ENCODE measurements around the gene KCTD6.
A peak's percentile ranks its signal among the peaks of the same experiment; 100 is the strongest.

KCTD6 gene

DNA sequence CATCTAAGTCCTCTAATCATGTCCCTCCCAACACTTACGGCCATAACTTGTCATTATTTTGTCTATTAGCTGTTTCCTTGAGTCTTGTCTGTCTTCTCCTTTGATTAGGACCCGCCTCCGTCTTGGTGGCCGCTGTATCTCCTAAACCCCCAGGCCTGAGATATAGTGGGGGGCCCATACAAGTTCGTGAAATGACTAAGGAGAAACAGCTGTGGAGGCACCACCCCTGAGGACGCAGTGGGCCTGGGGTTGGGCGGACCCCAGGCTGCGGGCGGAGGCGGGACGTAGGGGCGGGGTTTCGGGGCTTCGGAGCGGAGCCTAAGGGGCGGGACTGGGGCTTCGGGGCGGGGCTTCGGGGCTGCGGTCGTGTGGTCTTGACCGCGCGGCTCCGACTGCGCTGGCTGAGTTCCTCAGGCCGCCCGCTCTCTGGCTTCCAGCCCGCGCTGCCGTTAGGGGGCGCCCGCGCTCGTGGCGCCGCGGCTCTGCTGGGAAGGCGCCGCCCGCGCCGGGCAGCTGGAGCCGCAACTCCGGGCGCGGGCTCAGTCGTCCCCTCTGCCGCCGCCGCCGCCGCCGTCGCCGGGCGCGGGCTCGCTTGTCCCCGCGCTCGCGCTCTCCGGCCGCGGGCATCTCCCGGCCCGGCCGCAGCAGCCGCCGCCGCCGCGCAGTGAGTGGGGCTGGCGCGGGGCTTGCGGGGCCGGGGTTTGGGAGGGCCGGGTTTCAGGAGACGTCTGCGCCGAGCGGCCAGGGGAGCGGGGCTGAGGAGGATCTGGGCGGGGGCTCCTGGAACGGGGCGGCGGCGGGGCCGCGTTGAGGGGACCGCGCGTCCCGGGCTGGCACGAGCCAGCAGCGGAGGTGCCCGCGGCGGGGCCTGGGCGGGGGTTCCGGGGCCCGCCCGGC lies at the start of gene KCTD6:
KCTD6 (plus strand) TSS at position 591 of the 897 bp plus-strand sequence. CDS start 6,660 bp downstream, outside the sequence.
- peak; percentile 91 for DNase-seq

DNA sequence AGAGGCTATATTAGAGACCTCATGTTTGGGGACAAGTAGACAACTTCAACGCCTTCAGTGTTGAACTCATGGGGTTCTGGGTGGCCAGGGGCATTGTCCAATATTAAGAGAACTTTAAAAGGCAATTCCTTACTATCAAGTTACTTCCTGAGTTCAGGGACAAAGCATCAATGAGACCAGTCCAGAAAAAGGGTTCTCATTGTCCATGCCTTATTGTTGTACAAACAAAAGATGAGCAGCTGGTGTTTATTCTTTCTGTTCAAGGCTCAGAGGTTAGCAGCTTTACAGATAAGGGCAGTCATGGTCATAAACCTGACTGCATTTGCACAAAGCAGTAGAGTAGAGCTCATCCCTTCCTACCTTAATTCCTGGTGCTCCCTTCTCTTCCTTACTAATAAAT lies 39.7 kb upstream of the KCTD6 start:
- no peak for DNase-seq

DNA sequence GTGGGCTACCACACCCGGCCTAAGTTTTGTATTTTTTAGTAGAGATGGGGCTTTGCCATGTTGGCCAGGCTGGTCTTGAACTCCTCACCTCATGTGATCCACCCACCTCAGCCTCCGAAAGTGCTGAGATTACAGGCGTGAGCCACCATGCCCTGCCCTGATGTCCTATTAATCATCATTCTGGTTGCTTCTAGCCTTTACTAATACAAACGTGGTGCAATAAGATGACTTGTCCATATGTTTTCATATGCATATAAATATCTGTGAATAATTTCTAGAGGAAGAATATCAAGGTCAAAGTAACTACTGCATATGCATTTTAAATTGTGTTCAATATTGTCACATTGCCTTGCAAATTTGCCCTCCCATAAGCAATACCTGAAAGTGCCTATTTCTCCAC lies 32.7 kb upstream of the KCTD6 start:
- no peak for DNase-seq

DNA sequence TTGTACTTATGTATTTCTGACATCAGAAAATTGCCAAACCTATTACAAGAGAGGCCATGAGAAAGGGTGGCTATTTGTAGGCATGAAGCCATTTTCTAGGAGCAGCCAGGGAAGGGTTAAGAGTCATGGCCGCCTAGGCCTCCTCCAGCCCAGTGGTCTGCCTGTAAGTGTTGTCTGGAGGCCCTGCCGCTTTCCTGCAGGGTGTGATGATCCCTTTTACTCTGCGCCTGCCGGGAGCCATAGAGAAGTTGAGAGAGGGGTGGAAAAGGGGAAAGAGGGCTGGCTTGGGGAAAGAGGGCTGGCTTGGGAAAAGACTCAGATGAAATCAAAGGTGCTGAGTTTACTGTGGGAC lies 29.1 kb upstream of the KCTD6 start:
- no peak for DNase-seq

DNA sequence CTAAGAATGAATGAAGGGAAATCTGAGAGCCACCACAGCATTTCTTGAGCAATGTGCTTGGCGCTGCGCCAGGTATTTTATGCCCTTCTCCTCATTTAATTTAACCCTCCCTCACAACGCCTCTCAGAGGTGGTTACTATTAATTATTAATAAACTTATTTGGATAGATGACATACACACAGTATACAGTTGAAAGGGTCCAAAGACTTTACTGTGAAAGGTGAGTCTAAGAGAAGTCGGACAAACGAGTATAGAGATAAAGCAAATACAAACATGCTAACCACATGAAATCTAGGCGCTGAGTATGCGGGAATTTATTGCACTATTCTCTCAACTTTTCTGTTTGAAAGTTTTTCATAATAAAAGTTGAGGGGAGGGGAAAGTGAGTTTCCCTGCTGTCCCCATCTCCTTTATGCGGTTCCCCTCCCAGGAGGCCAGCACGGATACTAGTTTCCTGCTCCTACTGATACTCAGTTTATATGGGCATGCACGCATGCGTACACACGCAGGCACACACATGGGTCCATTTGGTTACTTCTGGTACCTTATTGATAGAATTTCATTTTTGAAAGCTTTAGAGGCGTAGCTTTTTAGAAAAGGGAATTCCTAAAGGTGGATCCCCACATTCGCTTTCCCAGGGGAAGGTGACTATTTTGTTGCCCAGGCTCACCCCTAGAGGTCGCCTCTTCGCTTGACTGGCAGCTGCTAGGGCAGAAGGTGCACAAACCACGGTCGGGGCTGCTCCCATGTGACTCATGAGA lies 28.5 kb upstream of the KCTD6 start:
- DNase-seq = peak; percentile 65

DNA sequence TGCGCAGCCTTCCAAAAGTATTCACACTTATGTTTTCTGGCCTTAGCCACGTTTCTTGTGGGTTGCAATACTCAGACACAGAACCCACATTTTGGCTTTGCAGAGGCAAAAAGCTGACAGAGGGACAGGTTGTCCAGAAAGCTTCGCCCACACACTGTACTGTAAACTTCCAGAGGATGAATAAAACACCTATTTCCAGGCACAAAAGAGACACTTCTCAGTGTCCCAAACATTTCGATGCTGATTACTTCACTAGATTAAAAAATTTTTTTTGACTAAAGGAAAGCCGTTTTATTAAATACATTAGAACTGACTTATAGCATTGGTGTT lies 28.0 kb upstream of the KCTD6 start:
- no peak for DNase-seq

DNA sequence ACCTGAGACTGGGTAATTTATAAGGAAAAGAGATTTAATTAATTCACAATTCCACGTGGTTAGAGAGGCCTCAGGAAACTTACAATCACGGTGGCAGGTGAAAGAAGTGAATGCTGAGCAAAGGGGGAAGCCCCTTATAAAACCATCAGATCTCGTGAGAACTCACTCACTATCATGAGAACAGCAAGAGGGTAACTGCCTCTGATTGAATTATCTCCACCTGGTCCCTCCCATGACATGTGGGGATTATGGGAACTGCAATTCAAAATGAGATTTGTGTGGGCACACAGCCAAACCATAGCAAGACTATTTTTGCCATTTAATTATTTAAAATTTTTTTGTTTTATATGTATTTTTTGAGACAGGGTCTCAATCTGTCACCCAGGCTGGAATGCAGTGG lies 27.0 kb upstream of the KCTD6 start:
- no peak for DNase-seq

DNA sequence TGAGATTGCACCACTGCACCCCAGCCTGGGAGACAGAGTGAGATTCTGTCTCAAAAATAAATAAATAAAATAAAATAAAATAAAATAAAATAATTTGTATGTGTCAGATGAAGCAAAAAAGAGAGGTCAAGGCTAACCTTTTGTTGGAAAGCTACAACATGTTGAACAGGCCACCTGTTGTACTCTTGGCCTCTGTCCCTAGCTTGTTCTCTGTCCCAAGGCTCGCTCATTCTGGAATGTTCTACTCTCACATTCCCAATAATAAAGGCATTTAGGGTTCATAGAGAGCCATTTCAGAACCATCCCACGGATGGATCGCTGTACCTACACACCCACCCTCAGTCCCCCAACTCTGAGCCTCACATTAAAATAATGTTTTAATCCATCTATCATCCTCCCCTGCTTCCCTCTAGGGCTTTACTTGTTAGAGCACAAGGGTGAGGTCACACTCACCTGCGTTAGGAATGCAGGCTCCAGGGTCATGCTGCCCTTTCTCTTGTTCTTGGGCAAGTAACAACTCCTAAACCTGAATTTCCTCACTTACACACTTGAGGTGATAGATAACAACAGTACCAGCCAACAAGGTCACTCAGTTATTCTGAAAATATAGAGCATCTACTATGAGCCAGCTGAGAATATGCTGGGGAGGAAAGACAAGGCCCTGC lies 24.9 kb upstream of the KCTD6 start:
- no peak for DNase-seq

DNA sequence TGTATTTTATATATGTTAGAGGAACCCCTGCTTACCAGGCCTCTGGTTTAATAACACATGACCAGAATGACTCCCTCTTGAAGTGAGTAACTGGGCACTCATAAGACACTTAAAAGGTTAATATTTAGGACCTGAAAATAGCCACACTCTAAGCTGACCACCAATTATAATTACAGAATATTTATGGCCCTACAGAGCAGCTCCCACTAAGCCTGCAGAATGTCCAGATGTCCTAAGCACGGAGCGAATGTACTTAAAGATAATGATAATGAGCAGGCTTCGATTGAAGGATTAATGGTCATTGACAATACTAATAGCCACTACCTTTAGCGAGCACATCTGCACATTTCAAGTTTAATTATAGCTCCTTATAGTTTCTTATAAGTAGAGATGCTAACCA lies 22.8 kb upstream of the KCTD6 start:
- DNase-seq = no peak

DNA sequence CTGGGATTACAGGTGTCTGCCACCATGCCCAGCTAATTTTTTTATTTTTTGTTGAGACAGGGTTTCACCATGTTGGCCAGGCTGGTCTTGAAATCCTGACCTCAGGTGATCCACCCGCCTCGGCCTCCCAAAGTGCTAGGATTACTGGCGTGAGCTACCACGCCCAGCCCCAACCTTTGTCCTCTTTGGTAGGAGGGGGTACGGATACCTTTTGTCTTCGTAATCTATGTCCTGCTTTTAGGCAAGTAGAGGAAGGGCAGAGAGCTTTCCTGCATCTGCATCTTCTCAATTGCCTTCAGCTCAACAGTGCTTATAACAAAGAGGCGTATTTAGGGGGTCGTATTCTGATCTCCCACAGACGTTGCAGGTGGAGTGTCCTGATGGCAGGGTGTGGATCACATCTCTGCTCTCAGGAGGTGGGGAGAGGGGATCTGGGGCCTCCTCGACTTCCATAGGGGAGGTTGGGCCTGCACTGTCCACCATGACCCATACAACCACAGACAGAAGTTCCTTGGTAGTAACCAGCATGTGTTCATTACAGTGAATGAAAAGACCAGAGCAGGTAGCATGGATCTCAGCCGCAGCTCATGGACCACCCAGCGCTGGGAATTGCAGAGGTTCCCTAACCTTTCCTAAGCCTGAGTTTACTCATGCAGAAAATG lies 21.4 kb upstream of the KCTD6 start:
- DNase-seq = no peak

DNA sequence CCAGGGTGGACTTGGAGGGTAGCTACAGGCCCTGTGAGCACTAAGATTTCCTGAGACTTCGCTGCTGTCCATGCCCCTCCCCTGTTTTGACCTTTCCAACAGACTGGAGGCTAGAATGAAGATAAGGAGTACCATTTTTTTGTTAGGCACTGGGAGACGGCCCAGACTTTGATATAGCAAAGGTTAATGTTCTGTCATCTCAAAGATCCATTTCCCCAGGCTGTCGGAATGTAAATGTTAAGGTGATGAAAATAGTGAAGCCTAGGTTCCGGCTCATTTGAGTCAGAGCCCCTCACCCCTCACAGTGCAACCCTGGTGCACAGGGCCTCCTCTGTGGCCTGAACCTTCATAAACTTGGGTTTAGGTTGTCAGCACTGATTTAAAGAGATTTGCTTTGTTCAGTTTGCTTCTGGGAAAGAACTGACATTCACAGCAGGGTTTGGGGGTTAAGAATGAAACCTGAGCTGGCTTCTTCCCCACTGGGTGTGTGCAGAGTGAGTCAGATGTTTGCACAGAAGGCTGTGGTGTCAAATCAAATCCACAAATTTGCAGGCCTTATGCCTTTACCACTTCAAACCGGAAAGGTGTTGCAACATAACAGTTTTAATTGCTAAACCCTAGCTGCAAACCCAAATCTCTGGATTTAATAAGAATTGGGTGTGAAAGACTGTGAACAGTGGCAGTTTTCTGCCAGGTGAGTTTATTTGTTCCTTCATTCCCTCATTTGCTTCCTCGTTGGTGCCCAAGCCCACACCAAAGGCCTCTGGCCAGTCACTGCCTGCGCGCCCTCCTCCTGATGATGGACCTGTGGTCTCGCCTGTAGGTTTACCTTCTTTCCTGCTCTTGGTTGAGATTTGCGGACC lies 20.6 kb upstream of the KCTD6 start:
- peak; percentile 46 for DNase-seq

DNA sequence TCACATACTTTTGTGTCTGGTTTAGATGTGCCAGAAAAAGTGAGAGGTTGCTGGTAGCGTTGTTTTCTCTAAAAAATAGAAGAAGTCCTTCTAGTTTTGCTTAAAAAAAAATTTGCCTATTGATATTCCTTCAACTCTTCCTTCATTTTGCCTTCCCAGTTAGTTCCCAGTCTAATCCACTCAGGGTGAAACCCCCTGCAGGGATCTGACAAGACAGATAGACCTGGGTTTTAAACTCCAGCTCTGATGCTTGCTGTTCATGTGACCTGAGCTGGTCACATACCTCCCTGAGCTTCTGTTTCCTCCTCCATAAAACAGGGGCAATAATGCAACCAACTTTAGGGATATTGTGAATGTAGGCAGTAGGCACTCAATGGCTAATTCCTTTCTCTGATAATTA lies 18.6 kb upstream of the KCTD6 start:
- no peak for DNase-seq

DNA sequence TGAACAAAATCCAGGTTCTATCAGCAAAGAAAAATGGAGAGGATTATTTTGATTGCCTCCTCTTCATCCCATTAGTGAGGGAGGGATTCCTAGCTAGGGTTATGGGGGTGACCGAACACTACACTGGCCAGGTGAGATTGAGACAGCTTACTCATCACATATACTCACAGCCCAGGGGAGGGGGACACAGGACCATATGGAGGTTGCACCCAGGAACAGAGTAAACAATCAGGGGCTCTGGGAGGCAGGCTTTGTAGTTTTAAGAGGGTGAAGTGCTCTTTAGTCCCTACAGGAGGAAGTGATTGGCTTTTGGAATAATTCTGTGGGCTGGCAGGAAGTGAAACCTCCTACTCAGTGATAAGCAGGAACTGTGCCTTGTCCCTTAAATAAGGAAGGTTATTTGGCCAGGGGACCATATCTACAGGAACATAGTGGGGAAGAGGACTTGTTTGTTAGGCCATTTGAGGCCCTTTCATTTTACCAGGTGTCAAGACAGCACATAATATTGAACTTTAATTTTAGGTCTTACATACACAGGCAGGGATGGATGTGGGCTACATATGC lies 17.5 kb upstream of the KCTD6 start:
- DNase-seq = no peak

DNA sequence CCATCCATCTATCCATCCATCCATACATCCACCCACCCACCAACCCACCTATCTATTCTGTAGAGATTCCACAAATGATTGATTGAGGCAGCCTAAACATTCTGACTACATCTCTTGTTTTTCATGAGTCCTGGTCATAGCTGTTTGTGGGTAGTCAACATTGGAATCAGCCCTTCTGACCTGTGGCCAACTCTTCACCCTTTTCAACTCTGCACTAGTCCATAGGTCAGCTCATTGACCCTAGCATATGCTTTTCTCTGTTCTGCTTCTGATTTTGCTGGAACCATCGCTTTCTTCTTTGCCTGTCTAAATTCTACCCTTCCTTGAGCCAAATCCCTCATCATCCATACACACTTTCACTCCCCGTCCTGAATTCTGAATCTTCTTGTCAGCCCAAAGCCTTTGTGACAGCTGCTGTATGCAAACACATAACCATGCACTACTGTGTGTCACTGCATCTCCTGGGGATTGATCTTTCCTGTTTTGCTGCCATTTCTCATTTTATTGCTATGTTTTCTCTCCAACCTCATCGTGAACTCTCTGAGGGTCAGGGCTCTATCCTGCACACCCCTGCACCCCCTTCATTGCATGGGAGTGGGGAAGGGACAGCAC lies 16.8 kb upstream of the KCTD6 start:
- no peak for DNase-seq

DNA sequence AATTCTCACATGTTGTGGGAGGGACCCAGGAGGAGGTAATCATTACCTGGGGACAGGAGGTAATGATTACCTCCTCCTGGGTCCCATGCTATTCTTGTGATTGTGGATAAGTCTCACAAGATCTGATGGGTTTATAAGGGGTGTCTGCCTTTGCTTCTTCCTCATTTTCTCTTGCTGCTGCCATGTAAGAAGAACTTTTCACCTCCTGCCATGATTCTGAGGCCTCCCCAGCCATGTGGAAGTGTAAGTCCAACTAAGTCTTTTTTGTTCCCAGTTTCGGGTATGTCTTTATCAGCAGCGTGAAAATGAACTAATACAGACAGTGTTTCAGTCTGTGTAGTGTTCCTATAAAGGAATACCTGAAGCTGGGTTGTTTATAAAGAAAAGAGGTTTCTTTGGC lies 13.1 kb upstream of the KCTD6 start:
- DNase-seq = no peak

DNA sequence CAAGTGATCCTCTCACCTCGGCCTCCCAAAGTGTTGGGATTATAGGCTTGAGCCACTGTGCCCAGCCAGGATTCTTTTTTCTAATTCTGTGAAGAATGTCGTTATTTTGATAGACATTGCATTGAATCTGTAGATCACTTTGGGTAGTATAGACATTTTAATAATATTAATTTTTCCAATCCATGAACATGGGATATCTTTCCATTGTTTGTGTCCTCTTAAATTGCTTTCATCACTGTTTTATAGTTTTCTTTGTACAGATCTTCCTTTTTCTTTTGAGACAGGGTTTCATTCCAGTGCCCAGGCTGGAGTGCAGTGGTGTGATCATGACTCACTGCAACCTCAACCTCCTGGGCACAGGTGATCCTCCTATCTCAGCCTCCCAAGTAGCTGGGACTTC lies 11.6 kb upstream of the KCTD6 start:
- DNase-seq = no peak

DNA sequence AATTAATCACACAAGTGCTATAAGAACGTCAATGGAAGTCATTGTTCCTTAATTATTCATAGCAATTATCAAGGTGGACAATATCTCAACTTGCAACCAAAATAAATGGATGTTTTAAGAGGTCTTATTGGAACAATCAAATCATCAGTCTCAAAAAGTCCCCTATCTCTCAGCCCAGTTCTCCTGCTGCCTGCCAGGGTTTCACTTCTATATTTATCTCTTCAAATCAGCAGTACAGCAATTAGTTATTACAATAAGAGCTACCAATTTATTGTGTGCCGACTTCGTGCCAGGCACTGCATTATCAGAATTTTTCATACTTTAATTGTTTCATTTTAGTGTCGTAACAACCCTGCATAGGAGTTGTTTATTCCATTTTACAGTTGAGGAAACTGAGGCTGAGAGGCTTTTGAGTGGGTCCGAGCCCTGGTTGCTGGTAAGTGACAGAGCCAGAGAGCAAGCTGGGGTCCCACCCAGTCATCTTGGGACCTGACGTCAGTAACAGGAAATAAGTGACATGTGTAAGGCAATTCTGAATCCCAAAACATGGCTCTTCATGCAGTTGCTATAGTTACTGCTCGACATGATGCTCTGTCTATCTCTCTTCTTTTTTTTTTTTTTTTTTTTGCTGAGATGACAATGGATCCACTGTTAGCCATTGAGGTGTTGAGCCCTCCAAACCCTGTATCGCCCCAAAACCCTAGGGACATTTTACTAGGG lies 8.8 kb upstream of the KCTD6 start:
- no peak for DNase-seq

DNA sequence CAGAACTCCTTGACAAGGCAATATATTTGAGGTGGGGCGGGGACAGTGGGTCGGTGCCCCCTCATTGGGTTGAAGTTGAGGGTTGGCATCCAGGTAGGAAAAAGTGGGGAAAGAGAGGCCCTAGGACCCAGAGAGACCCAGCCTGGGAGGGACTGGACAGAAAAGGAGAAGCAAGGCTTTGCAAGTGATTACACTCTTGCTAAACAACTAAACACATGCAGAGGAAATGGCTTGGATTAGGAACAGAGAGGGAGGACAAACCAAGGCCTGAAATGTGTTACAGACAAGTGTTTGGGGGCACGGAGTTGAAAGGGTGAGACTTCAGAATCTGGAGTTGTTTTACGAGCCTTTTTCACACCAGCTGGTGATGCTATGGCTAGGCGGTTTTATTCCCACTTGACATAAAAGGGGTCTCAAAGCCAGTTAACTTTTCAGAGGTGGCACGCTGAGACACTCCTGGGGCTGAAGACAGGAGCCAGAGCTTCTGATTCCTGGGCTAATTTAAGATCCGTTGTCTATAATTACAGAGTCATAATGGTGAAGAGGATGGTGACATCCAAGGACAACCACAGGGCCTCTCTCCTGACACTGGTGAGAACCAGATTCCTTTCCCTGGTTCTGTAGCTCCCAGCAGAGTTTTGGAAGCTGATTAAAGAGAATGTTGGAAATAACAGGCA lies 7.7 kb upstream of the KCTD6 start:
- no peak for DNase-seq

DNA sequence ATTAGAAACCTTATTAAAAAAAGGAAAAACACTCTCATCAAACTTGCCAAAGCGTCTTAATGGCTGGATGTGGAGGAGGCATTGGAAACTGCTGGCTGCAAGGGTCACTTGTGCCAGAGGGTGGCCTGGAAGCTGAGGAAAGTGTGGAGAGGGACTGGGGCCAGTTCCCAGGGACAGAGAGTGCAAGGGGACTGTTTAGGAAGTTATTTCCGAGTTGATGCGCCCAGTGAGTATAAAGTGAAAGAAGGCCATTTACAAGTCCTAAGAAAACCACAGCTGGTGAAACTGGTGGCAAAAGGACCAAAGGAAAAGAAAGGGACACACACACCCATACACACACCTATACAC lies 7.2 kb upstream of the KCTD6 start:
- DNase-seq = no peak

DNA sequence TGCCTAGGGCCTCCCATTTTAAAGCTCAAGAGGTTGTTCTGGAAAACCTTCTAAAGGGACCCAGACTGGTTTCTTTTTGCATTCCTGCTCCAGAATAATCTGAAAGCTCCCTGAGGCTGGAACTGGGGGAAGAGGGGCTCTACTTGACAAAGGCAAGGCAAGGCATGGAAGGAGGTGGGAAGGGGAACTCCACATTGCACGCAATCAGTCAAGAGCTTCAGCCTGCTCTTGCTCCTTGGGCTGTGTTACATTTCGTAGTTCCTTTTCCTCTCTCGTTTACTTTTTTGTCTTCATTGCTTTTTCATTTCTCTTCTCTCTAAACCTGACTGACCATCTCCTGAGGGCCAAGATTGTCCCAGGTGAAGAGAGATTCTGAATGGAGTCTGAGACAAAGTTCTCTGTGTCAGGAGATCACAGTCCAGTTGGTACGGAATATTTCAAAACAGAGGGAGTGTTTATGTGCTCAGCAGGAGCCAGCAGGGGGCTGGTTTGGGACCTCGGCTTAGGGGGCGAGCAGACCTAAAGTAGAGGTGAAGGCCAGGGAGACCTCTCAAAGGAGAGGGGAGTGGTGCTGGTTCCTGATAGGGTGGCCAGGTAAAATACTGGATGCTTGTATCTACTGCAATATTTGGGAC lies 6.0 kb upstream of the KCTD6 start:
- DNase-seq = no peak

Data from T1000 (cell line).